GM12873 (cell line): ENCODE measurements around the gene PJVK.

Experiments
- CTCF ChIP-seq: IDR thresholded peaks from 2 replicates; pipeline ENCODE4 v1.5.1; 2012; ENCODE audit warnings: low read depth, mild to moderate bottlenecking, moderate library complexity, low read length, control low read depth; ENCODE audit not compliant: insufficient read depth; ENCODE audit errors: missing control alignments

Gene PJVK

GRCh38 chr2:178450774-178451525 lies at the start of gene PJVK, which contains the start of gene PRKRA:
Gene PJVK, plus strand, starts transcription at chr2:178451378. Its CDS starts 2,032 bp downstream, at chr2:178453410.
Gene PRKRA, minus strand, starts transcription at chr2:178451175. Its CDS starts 145 bp downstream, at chr2:178451030.
- no peak for TF ChIP-seq CTCF

GRCh38 chr2:178401994-178402437 lies 49.2 kb upstream of the PJVK start:
- no peak for TF ChIP-seq CTCF

GRCh38 chr2:178403671-178404306 lies 47.4 kb upstream of the PJVK start:
- no peak for TF ChIP-seq CTCF

- no peak for TF ChIP-seq CTCF
Measured at GRCh38 chr2:178404368-178404767, 46.8 kb upstream of the PJVK start.

GRCh38 chr2:178409261-178409660 lies 41.9 kb upstream of the PJVK start:
- TF ChIP-seq CTCF: no peak

- TF ChIP-seq CTCF: no peak
Measured at GRCh38 chr2:178412047-178412446, 39.1 kb upstream of the PJVK start.

GRCh38 chr2:178413472-178414265 lies 37.5 kb upstream of the PJVK start:
- TF ChIP-seq CTCF: no peak
